WTC11 (cell line): Measurements from ENCODE around the gene LRP11. TPM values are rescaled to one million over a fixed set of nuclear protein-coding genes. Genes with fewer than 3 reads are reported as not detected.

ENCODE experiments used
- ATAC-seq: fragments of 200-7000 bp; cut with Tn5 transposase; 2 replicates; pipeline ENCODE4 v1.10.0; 2021; ENCODE audit warnings: mild to moderate bottlenecking, moderate library complexity
- CTCF ChIA-PET: fragments of 300-600 bp; sonication (Branson Sonifier 250); formaldehyde crosslinking; loops from one replicate; lab custom pipeline; 2021; ENCODE audit warnings: antibody characterized with exemption; lab: Charles Lee
- POLR2A ChIA-PET: fragments of 350-600 bp; sonication (Branson Sonifier 250); formaldehyde crosslinking; loops from one replicate; lab custom pipeline; 2021; ENCODE audit warnings: antibody characterized with exemption; lab: Charles Lee
- DNase-seq: peaks from one replicate; pipeline ENCODE4 v3.0.0; 2021; ENCODE audit warnings: low spot score
- H3K27ac Mint-ChIP-seq: 2 replicates; pipeline ENCODE4 v1.8.0; 2021; ENCODE audit warnings: mixed read lengths
- H3K27me3 Mint-ChIP-seq: 2 replicates; pipeline ENCODE4 v1.8.0; 2021; ENCODE audit warnings: low read depth, mild to moderate bottlenecking, moderate library complexity, mixed read lengths
- H3K36me3 Mint-ChIP-seq: 2 replicates; pipeline ENCODE4 v1.8.0; 2021; ENCODE audit warnings: mixed read lengths
- H3K4me1 Mint-ChIP-seq: 2 replicates; pipeline ENCODE4 v1.8.0; 2022; ENCODE audit warnings: mixed read lengths
- H3K4me3 Mint-ChIP-seq: 2 replicates; pipeline ENCODE4 v1.8.0; 2021; ENCODE audit warnings: mild to moderate bottlenecking, moderate library complexity, mixed read lengths
- H3K9me3 Mint-ChIP-seq: 2 replicates; pipeline ENCODE4 v1.8.0; 2021; ENCODE audit warnings: mixed read lengths
- EMX1 ChIP-seq: fragments of 250-450 bp; sonication (Bioruptor Pico); IDR thresholded peaks from 2 replicates; pipeline ENCODE4 v1.8.0; 2021; ENCODE audit warnings: mild to moderate bottlenecking
- ESRRA ChIP-seq: sonication (generic); formaldehyde crosslinking; IDR thresholded peaks from 2 replicates; pipeline ENCODE4 v1.8.1; 2022; ENCODE audit warnings: mild to moderate bottlenecking, missing genetic modification reagents, borderline replicate concordance
- GABPB1 ChIP-seq: sonication (generic); formaldehyde crosslinking; IDR thresholded peaks from 2 replicates; pipeline ENCODE4 v1.8.1; 2023; ENCODE audit warnings: mild to moderate bottlenecking, missing genetic modification reagents
- GRHL2 ChIP-seq: fragments of 250-450 bp; sonication (Bioruptor Pico); IDR thresholded peaks from 2 replicates; pipeline ENCODE4 v1.8.0; 2022; ENCODE audit warnings: mild to moderate bottlenecking, moderate library complexity; ENCODE audit not compliant: insufficient replicate concordance, severe bottlenecking
- NFATC4 ChIP-seq: fragments of 250-450 bp; sonication (Bioruptor Pico); IDR thresholded peaks from 2 replicates; pipeline ENCODE4 v1.9.0; 2021; ENCODE audit warnings: mild to moderate bottlenecking
- OVOL2 ChIP-seq: fragments of 250-450 bp; sonication (Bioruptor Pico); IDR thresholded peaks from 2 replicates; pipeline ENCODE4 v1.9.0; 2021; ENCODE audit warnings: mild to moderate bottlenecking, borderline replicate concordance
- RORB ChIP-seq: fragments of 250-450 bp; sonication (Bioruptor Pico); IDR thresholded peaks from 2 replicates; pipeline ENCODE4 v1.9.0; 2021; ENCODE audit warnings: mild to moderate bottlenecking
- TP53 ChIP-seq: sonication (generic); formaldehyde crosslinking; IDR thresholded peaks from 2 replicates; pipeline ENCODE4 v1.8.1; 2023; ENCODE audit warnings: mild to moderate bottlenecking, missing genetic modification reagents
- ZNF219 ChIP-seq: sonication (generic); formaldehyde crosslinking; IDR thresholded peaks from 2 replicates; pipeline ENCODE4 v1.8.0; 2023; ENCODE audit warnings: missing genetic modification reagents, mild to moderate bottlenecking, borderline replicate concordance
- total RNA-seq: library from RNA; stranded (reverse); gene quantifications from 3 replicates; pipeline ENCODE4 v1.2.3, GENCODE V29; 2021
- TF ChIP-seq, protein P1 (sequence below): fragments of 250-450 bp; sonication (Bioruptor Pico); IDR thresholded peaks from 2 replicates; pipeline ENCODE4 v1.8.0; 2021; ENCODE audit warnings: mild to moderate bottlenecking
- TF ChIP-seq, protein P2 (sequence below): sonication (generic); formaldehyde crosslinking; IDR thresholded peaks from 2 replicates; pipeline ENCODE4 v1.8.1; 2022; ENCODE audit warnings: missing genetic modification reagents, borderline replicate concordance
- TF ChIP-seq, protein P3 (sequence below): sonication (generic); formaldehyde crosslinking; IDR thresholded peaks from 2 replicates; pipeline ENCODE4 v1.8.1; 2022; ENCODE audit warnings: low read depth, missing genetic modification reagents, borderline replicate concordance
- TF ChIP-seq, protein P4 (sequence below): sonication (generic); formaldehyde crosslinking; IDR thresholded peaks from 2 replicates; pipeline ENCODE4 v1.8.1; 2022; ENCODE audit warnings: mild to moderate bottlenecking, moderate library complexity, missing genetic modification reagents
- TF ChIP-seq, protein P5 (sequence below): fragments of 250-450 bp; sonication (Bioruptor Pico); conservative IDR thresholded peaks from 2 replicates; pipeline ENCODE4 v1.9.0; 2021; ENCODE audit warnings: mild to moderate bottlenecking
- TF ChIP-seq, protein P6 (sequence below): sonication (generic); formaldehyde crosslinking; IDR thresholded peaks from 2 replicates; pipeline ENCODE4 v1.8.1; 2023; ENCODE audit warnings: mild to moderate bottlenecking, missing genetic modification reagents
- TF ChIP-seq, protein P7 (sequence below): sonication (generic); formaldehyde crosslinking; IDR thresholded peaks from 2 replicates; pipeline ENCODE4 v1.8.1; 2022; ENCODE audit warnings: low read depth, mild to moderate bottlenecking, moderate library complexity, missing genetic modification reagents, borderline replicate concordance

LRP11 gene
- total RNA-seq, 1 experiment from 2014 or later = 19.8 TPM

DNA sequence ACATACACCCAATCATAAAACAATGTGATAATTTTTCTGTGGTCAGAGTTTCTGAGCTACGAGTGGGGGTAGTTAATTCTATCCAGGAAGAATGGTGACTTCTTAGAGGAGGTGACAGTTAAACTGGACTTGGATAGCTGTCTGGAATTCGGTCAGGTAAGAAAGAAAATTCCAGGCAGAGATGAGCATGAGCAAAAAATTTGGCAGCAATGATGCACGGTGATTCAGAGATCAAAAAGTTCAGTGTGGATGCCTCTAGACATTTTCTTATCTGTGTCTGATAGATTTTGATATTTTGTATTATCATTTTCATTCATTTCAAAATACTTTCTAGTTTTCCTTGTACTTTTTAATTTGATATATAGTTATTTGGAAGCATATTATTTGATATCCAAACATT, 21.7 kb upstream of the LRP11 start:
- ATAC-seq (no peak), DNase-seq (no peak)
- Mint-ChIP-seq H3K27ac (no peak overlapping the region), H3K36me3 (no peaks in the 10 kb centered on the region), H3K4me1 (0 out of 2 replicates have a peak, but pooled peaks cover 5% of the 10 kb centered on the region), H3K9me3 (0 out of 2 replicates have a peak, but pooled peaks cover 3% of the 10 kb centered on the region), H3K4me3 (no peak overlapping the region), H3K27me3 (peaks cover 21% of the 10 kb centered on the region)
- TF ChIP-seq, protein P1, sequence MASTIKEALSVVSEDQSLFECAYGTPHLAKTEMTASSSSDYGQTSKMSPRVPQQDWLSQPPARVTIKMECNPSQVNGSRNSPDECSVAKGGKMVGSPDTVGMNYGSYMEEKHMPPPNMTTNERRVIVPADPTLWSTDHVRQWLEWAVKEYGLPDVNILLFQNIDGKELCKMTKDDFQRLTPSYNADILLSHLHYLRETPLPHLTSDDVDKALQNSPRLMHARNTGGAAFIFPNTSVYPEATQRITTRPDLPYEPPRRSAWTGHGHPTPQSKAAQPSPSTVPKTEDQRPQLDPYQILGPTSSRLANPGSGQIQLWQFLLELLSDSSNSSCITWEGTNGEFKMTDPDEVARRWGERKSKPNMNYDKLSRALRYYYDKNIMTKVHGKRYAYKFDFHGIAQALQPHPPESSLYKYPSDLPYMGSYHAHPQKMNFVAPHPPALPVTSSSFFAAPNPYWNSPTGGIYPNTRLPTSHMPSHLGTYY (CRISPR knock-in tag) = no peak
- TF ChIP-seq RORB (CRISPR knock-in tag) (no peak), ZNF219 (CRISPR knock-in tag) (no peak), ESRRA (CRISPR knock-in tag) (no peak), OVOL2 (CRISPR knock-in tag) (no peak), NFATC4 (CRISPR knock-in tag) (no peak), GRHL2 (CRISPR knock-in tag) (no peak), EMX1 (CRISPR knock-in tag) (no peak), GABPB1 (CRISPR knock-in tag) (no peak), TP53 (CRISPR knock-in tag) (no peak)
- TF ChIP-seq, protein P2, sequence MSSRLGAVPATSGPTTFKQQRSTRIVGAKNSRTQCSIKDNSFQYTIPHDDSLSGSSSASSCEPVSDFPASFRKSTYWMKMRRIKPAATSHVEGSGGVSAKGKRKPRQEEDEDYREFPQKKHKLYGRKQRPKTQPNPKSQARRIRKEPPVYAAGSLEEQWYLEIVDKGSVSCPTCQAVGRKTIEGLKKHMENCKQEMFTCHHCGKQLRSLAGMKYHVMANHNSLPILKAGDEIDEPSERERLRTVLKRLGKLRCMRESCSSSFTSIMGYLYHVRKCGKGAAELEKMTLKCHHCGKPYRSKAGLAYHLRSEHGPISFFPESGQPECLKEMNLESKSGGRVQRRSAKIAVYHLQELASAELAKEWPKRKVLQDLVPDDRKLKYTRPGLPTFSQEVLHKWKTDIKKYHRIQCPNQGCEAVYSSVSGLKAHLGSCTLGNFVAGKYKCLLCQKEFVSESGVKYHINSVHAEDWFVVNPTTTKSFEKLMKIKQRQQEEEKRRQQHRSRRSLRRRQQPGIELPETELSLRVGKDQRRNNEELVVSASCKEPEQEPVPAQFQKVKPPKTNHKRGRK (CRISPR knock-in tag) = no peak
- TF ChIP-seq, protein P3, sequence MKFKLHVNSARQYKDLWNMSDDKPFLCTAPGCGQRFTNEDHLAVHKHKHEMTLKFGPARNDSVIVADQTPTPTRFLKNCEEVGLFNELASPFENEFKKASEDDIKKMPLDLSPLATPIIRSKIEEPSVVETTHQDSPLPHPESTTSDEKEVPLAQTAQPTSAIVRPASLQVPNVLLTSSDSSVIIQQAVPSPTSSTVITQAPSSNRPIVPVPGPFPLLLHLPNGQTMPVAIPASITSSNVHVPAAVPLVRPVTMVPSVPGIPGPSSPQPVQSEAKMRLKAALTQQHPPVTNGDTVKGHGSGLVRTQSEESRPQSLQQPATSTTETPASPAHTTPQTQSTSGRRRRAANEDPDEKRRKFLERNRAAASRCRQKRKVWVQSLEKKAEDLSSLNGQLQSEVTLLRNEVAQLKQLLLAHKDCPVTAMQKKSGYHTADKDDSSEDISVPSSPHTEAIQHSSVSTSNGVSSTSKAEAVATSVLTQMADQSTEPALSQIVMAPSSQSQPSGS (CRISPR knock-in tag) = no peak
- TF ChIP-seq, protein P4, sequence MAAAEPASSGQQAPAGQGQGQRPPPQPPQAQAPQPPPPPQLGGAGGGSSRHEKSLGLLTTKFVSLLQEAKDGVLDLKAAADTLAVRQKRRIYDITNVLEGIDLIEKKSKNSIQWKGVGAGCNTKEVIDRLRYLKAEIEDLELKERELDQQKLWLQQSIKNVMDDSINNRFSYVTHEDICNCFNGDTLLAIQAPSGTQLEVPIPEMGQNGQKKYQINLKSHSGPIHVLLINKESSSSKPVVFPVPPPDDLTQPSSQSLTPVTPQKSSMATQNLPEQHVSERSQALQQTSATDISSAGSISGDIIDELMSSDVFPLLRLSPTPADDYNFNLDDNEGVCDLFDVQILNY (CRISPR knock-in tag) = no peak
- TF ChIP-seq, protein P5, sequence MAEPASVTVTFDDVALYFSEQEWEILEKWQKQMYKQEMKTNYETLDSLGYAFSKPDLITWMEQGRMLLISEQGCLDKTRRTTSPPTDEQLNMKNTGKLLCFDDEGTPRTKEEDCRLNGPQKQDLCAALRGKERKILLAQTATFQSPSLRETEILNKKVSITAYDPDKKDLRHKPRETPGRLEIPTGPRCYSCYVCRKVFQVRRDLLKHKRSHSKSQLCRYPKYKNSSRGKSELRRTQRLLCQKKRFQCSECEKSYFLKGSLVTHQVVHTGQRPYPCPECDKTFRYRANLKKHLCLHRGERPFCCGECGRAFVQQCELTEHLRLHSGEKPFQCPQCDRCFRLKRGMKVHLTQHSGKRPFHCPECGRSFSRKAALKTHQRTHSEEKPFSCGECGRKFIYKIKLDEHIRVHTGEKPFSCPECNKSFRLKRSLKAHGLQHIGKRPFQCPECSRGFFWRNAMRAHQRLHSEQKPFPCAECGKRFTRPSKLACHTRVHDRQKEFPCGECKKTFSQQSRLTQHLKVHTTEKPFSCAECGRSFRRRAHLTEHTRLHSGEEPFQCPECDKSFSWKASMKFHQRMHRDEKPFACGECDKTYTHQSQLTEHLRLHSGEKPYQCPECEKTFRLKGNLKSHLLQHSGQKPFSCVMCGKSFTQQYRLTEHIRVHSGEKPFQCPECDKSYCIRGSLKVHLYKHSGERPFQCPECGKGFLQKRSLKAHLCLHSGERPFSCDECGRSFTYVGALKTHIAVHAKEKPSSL = no peak
- TF ChIP-seq, protein P6, sequence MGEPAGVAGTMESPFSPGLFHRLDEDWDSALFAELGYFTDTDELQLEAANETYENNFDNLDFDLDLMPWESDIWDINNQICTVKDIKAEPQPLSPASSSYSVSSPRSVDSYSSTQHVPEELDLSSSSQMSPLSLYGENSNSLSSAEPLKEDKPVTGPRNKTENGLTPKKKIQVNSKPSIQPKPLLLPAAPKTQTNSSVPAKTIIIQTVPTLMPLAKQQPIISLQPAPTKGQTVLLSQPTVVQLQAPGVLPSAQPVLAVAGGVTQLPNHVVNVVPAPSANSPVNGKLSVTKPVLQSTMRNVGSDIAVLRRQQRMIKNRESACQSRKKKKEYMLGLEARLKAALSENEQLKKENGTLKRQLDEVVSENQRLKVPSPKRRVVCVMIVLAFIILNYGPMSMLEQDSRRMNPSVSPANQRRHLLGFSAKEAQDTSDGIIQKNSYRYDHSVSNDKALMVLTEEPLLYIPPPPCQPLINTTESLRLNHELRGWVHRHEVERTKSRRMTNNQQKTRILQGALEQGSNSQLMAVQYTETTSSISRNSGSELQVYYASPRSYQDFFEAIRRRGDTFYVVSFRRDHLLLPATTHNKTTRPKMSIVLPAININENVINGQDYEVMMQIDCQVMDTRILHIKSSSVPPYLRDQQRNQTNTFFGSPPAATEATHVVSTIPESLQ (CRISPR knock-in tag) = no peak
- TF ChIP-seq, protein P7, sequence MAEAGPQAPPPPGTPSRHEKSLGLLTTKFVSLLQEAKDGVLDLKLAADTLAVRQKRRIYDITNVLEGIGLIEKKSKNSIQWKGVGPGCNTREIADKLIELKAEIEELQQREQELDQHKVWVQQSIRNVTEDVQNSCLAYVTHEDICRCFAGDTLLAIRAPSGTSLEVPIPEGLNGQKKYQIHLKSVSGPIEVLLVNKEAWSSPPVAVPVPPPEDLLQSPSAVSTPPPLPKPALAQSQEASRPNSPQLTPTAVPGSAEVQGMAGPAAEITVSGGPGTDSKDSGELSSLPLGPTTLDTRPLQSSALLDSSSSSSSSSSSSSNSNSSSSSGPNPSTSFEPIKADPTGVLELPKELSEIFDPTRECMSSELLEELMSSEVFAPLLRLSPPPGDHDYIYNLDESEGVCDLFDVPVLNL = no peak
- ChIA-PET CTCF (interaction anchor here (1.7 kb wide), 1 partner anchor 12 kb away, joined by 4 read pairs; the partner anchor contains the start of gene RAET1E), POLR2A (no interaction called here)
